GM10266 (cell line): ENCODE measurements around the gene SLC6A20.

ENCODE experiments used
- DNase-seq: peaks from one replicate; pipeline ENCODE4 v3.0.0; 2012; ENCODE audit errors: extremely low spot score
- CTCF ChIP-seq: IDR thresholded peaks from 2 replicates; pipeline ENCODE4 v1.5.1; 2012; ENCODE audit warnings: mild to moderate bottlenecking, low read depth; ENCODE audit not compliant: control insufficient read depth, insufficient read depth; ENCODE audit errors: missing control alignments

Gene SLC6A20

DNA sequence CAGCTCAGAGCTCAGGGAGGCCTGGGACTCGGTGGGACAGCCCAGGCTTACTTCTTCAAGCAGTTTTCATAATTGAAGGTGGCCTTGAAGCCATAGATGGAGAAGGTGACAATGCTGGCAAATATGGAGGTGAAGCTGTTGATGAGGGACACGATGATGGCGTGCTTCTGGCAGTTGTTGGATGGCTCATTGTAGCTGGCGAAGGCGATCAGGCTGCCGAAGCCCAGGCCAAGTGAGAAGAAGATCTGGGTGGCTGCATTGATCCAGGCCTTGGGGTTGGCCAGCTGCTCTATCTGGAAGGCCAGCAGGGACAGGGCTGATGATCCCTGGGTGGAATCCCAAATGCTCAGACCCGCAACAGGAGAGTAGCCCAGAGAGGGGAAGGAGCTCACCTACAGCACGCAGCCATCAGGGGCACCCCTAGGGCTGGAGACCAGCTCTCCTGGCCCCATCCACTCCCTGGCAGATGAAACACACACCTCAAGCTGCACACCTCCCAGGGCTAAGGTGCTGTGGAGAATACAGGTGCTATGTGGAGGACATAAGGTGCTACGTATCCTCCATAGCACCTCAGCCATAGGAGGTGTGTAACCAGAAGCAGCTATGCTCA, 25.1 kb downstream of the SLC6A20 start:
- TF ChIP-seq CTCF: no peak
- no peak for DNase-seq

GRCh38 chr3:45765958-45766357, 30.4 kb downstream of the SLC6A20 start:
- TF ChIP-seq CTCF: no peak
- DNase-seq: no peak

- no peak for DNase-seq
- TF ChIP-seq CTCF: no peak
These were observed 31.0 kb downstream of the SLC6A20 start for GRCh38 chr3:45765266-45765851.

- no peak for DNase-seq
- no peak for TF ChIP-seq CTCF
These were observed 33.0 kb downstream of the SLC6A20 start for GRCh38 chr3:45763303-45763675.

GRCh38 chr3:45762647-45763302, 33.6 kb downstream of the SLC6A20 start:
- no peak for TF ChIP-seq CTCF
- DNase-seq: no peak

DNA sequence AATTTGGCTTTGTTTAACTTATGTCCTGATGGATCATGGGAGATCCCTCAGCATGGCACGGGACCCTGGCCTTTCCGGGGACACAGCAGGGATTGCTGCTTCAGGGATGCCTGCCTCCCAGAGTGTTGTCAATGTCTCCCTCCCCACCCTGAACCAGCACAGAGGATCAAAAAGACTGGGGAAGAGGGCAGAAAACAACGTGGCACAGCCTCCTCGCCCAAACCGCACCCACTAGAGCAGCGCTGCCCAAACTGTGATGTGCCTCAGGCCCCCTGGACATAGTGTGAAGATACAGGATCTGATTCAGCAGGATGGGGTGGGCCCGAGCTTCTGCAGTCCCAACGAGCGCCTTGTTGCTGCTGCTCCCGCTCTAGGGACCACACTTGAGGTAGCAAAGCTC, 34.5 kb downstream of the SLC6A20 start:
- DNase-seq: no peak
- TF ChIP-seq CTCF: no peak
